ENCODE data around the gene LAMA3.

LAMA3 gene

GRCh38 chr18:24000613-24001490 is 311.6 kb downstream of the LAMA3 start:
- DNase-seq (ENCODE audit: low spot score), result no peak

- DNase-seq (ENCODE audit: low spot score), result no peak
Measured at GRCh38 chr18:24002479-24002878, 313.2 kb downstream of the LAMA3 start.

DNA sequence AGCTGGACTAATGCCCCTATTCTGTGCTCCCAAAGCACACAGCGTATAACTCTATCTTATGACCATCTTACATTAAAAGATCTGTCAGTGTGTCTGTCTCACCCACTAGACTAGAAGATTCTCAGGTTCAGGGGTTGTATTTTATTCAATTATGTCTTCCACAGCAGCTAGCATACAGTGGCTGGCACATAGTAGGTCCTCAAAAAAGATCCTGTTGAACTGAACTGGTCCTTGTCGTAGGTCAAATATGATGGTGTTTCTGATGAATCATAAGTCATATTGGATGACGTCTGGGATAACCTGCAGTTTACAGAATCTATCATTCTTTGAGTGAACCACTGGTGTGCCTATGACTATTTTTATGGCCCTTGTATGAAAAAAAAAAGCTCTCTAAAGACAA is 314.0 kb downstream of the LAMA3 start:
- DNase-seq (ENCODE audit: low spot score), result no peak

GRCh38 chr18:24003903-24004640 is 314.8 kb downstream of the LAMA3 start:
- DNase-seq (ENCODE audit: low spot score), result no peak

Data from CD4-positive, alpha-beta T cell treated with Interleukin-6 at 100 ng/mL for 8 hours (primary cell).